C4-2B (cell line): ENCODE measurements around the gene CRCP.

Experiments used
- H3K27ac ChIP-seq: fragments of 450-650 bp; 2 replicates; pipeline ENCODE4 v1.5.1; 2017
- ZFX ChIP-seq: fragments of 450-650 bp; IDR thresholded peaks from 2 replicates; pipeline ENCODE4 v1.6.1; 2017
- TF ChIP-seq, protein P1 (sequence below): fragments of 450-650 bp; conservative IDR thresholded peaks from 2 replicates; pipeline ENCODE4 v1.5.1; 2017; ENCODE audit warnings: mild to moderate bottlenecking

The CRCP gene

DNA sequence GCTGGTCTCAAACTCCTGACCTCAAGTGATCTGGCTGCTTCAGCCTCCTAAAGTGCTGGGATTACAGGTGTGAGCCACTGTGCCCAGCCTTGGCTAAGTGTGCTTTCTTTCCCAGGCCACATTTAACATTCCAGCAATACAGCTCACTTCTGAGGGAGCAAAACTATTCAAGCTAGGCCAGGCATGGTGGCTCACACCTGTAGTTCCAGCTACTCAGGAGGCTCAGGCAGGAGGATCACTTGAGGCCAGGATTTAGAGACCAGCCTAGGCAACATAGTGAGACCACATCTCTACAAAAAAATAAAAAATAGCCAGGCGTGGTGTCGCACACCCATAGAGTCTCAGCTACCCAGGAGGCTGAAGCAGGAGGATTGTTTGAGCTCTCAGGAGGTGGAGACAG is 67.2 kb downstream of the CRCP start:
- no peak overlapping the region for H3K27ac ChIP-seq
- TF ChIP-seq, protein P1, sequence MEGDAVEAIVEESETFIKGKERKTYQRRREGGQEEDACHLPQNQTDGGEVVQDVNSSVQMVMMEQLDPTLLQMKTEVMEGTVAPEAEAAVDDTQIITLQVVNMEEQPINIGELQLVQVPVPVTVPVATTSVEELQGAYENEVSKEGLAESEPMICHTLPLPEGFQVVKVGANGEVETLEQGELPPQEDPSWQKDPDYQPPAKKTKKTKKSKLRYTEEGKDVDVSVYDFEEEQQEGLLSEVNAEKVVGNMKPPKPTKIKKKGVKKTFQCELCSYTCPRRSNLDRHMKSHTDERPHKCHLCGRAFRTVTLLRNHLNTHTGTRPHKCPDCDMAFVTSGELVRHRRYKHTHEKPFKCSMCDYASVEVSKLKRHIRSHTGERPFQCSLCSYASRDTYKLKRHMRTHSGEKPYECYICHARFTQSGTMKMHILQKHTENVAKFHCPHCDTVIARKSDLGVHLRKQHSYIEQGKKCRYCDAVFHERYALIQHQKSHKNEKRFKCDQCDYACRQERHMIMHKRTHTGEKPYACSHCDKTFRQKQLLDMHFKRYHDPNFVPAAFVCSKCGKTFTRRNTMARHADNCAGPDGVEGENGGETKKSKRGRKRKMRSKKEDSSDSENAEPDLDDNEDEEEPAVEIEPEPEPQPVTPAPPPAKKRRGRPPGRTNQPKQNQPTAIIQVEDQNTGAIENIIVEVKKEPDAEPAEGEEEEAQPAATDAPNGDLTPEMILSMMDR: no peak
- no peak for TF ChIP-seq ZFX

DNA sequence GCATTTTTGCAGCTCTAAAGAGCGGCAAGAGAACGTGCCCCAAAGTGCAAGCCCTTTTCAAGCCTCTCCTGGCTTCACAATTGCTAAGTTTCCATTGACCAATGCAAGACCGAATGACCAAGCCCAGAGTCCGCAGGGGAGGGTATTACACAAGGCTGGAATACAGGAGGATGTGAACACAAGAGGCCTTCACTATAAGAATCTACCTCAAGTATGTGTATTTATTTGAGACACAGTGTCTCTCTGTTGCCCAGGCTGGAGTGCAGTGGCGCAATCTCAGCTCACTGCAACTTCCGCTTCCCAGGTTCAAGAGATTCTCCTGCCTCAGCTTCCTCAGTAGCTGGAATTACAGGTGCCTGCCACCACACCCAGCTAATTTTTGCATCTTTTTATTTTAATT is 68.3 kb downstream of the CRCP start:
- H3K27ac ChIP-seq: no peak overlapping the region
- TF ChIP-seq, protein P1: no peak
- TF ChIP-seq ZFX: no peak

DNA sequence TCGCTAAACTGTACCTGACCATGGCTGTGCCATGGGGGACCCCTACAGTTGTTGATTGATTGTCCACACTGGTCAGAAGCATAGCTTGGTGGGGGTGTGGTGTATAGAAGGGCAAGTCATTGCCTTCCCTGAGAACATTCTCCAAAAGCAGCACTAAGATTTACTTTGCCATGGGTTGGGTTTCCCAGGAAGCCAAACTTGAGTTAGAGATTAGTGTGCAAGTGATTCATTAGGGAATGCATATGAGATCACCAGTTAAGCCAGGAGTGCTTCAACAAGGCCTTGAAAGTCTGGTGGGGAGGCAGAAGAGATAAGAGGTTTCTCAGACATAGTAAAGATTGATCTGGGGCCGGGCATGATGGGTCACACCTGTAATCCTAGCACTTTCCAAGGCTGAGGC is 69.1 kb downstream of the CRCP start:
- no peak overlapping the region for H3K27ac ChIP-seq
- TF ChIP-seq, protein P1: no peak
- no peak for TF ChIP-seq ZFX

DNA sequence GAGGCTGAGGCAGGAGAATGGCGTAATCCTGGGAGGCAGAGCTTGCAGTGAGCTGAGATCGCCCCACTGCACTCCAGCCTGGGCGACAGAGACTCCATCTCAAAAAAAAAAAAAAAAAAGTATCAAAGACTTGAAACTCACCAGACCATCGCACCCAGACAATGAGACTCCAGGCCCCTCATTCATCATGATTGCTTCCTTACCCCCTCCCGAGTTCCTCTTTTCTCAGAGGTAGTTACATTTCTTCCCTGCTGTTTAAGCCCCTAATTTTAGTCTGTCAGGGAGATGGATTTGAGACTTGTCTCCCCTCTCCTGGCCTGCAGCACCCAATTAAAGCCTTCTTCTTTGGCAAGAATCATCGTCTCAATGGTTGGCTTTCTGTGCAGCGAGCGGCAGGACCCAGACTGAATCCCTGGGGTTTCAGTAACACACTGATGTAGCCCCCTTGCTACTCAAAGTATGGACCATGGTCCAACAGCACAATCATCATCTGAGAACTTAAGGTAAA is 71.1 kb downstream of the CRCP start:
- no peak for TF ChIP-seq ZFX
- TF ChIP-seq, protein P1: no peak
- H3K27ac ChIP-seq: no peak overlapping the region

DNA sequence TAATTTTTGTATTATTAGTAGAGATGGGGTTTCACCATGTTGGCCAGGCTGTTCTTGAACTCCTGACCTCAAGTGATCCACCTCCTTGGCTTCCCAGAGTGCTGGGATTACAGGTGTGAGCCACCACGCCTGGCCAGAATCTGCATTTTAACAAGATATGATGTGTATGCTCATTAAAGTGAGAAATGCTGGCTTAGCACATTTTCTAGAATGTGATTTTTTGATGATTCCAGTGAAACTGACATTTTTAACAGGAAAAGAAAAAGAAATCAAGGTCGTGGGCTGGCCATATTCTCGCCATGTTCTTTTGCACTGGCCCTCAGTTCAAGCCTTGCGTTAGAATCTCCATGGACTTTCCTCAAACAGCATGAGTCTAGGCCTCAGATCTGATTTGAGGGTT is 72.3 kb downstream of the CRCP start:
- TF ChIP-seq ZFX: no peak
- TF ChIP-seq, protein P1: no peak
- H3K27ac ChIP-seq: no peak overlapping the region

DNA sequence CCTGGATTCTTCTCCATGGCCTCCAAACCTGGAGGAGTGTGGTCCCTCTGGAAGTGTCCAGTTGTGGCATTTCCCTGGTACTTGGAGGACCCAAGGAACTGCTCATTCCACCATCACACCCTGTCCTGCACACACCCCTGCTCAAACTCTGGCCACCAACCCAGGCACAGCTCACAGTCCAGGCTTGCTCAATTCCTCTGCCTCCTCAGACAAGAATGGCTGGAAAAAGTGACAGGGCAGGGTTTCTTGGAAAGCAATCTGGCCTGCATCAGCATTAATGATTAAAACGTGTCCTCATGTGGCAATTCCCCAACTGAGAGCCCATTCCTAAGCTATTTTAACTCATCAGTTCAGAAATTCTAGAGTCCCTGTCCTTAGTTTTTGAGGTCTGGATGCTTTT is 73.3 kb downstream of the CRCP start:
- H3K27ac ChIP-seq: no peak overlapping the region
- TF ChIP-seq, protein P1: no peak
- no peak for TF ChIP-seq ZFX

DNA sequence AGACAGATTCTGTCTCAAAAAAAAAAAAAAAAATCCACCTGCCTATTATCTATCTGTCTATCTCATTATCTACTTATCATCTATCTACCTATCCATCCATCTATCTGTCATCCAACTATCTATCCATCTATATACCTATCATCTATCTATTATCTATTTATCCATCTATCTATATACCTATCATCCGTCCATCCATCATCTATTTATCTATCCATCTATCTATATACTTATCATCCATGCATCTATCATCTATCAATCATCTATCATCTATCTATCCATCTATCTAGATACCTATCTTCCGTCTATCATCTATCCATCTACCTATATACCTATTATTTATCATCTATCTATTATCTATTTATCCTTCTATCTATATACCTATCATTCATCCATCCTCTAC is 74.0 kb downstream of the CRCP start:
- no peak overlapping the region for H3K27ac ChIP-seq
- TF ChIP-seq, protein P1: no peak
- no peak for TF ChIP-seq ZFX
